K562 (cell line): ENCODE results near the gene FGFR1OP2. TPM values are rescaled to one million over a fixed set of nuclear protein-coding genes. Genes with fewer than 3 reads are reported as not detected.

ENCODE experiments used
- ATF3 ChIP-seq, 2 experiments: fragments of 450-650 bp in 1 of 2; sonication (generic) in 1 of 2; formaldehyde crosslinking in 1 of 2; IDR thresholded peaks in 1 of 2; conservative IDR thresholded peaks in 1 of 2; 2 replicates each; pipeline versions ENCODE4 v1.6.1 to v1.8.1; 2016 to 2023; ENCODE audit warnings: mild to moderate bottlenecking in 2 of 2, moderate library complexity in 2 of 2, inconsistent platforms in 1 of 2, missing genetic modification reagents in 1 of 2
- CBFA2T2 ChIP-seq: fragments of 450-650 bp; conservative IDR thresholded peaks from 2 replicates; pipeline ENCODE4 v1.6.1; 2017; ENCODE audit warnings: mild to moderate bottlenecking
- CREB1 ChIP-seq, 2 experiments: sonication (generic) in 1 of 2; formaldehyde crosslinking in 1 of 2; IDR thresholded peaks; 2 replicates each; pipeline versions ENCODE4 v1.6.1 to v1.8.0; 2012 to 2022; ENCODE audit warnings: inconsistent platforms in 1 of 2, mild to moderate bottlenecking in 1 of 2, missing genetic modification reagents in 1 of 2, moderate library complexity in 1 of 2
- CUX1 ChIP-seq: fragments of 200-800 bp; sonication (Bioruptor generic); IDR thresholded peaks from 2 replicates; pipeline ENCODE4 v1.6.1; 2016; ENCODE audit warnings: missing genetic modification characterization, missing compliant biosample characterization
- EP300 ChIP-seq: IDR thresholded peaks from 2 replicates; pipeline ENCODE4 v1.6.1; 2012; ENCODE audit warnings: low read length, improper control_type of control experiment
- JUN ChIP-seq, 2 experiments: sonication (generic) in 1 of 2; formaldehyde crosslinking in 1 of 2; IDR thresholded peaks; 2 replicates each; pipeline versions ENCODE4 v1.6.1 to v1.8.0; 2012 to 2022; ENCODE audit warnings: borderline replicate concordance in 2 of 2, mild to moderate bottlenecking in 2 of 2, improper control_type of control experiment in 1 of 2, low read depth in 1 of 2, low read length in 1 of 2, missing genetic modification reagents in 1 of 2
- MAFF ChIP-seq: IDR thresholded peaks from 2 replicates; pipeline ENCODE4 v1.6.1; 2012; ENCODE audit warnings: low read length, improper control_type of control experiment
- MAFG ChIP-seq: fragments of 450-650 bp; conservative IDR thresholded peaks from 2 replicates; pipeline ENCODE4 v1.6.1; 2016; ENCODE audit warnings: missing genetic modification characterization, missing compliant biosample characterization
- MAFK ChIP-seq: IDR thresholded peaks from 2 replicates; pipeline ENCODE4 v1.6.1; 2011; ENCODE audit warnings: low read length, improper control_type of control experiment
- MEF2A ChIP-seq: IDR thresholded peaks from 2 replicates; pipeline ENCODE4 v1.6.1; 2011; ENCODE audit warnings: low read depth, mild to moderate bottlenecking, low read length, moderate library complexity; ENCODE audit not compliant: control insufficient read depth
- NFYB ChIP-seq: IDR thresholded peaks from 2 replicates; pipeline ENCODE4 v1.6.1; 2011; ENCODE audit warnings: mild to moderate bottlenecking, moderate library complexity; ENCODE audit not compliant: insufficient read length; ENCODE audit errors: extremely low read depth
- PCBP1 ChIP-seq: fragments of 200-400 bp; formaldehyde crosslinking; IDR thresholded peaks from 2 replicates; pipeline ENCODE4 v1.6.1; 2018; ENCODE audit warnings: mild to moderate bottlenecking, low read depth, low read length; ENCODE audit not compliant: poor library complexity, severe bottlenecking
- POU5F1 ChIP-seq: fragments of 150-350 bp; IDR thresholded peaks from 2 replicates; pipeline ENCODE4 v1.6.1; 2014; ENCODE audit warnings: borderline replicate concordance, low read length, low read depth, mild to moderate bottlenecking; ENCODE audit not compliant: partially characterized antibody
- RFX1 ChIP-seq: fragments of 450-650 bp; IDR thresholded peaks from 2 replicates; pipeline ENCODE4 v1.6.1; 2016; ENCODE audit warnings: mild to moderate bottlenecking, moderate library complexity
- ZBTB9 ChIP-seq: fragments of 450-650 bp; formaldehyde crosslinking; IDR thresholded peaks from 2 replicates; pipeline ENCODE4 v1.4.0; 2020; ENCODE audit warnings: mild to moderate bottlenecking, moderate library complexity
- ZNF3 ChIP-seq: fragments of 250-450 bp; sonication (Bioruptor Pico); IDR thresholded peaks from 2 replicates; pipeline ENCODE4 v1.5.0; 2021; ENCODE audit warnings: mild to moderate bottlenecking, moderate library complexity
- ZNF512 ChIP-seq: IDR thresholded peaks from 2 replicates; pipeline ENCODE4 v1.6.1; 2016; ENCODE audit warnings: missing genetic modification characterization, missing compliant biosample characterization
- polyA plus RNA-seq, 8 experiments: library from polyadenylated mRNA; depleted of rRNA in 4 of 8; stranded (reverse) in 5 of 8; unstranded in 3 of 8; fragments of >200 nt; fragmentation: Nextera tagmentation in 2 of 8; fragmentation: Illumina TruSeq in 1 of 8; extraction: Ambion mirVana in 2 of 8; extraction: Trizol in 1 of 8; gene quantifications; 2 replicates each; pipeline versions ENCODE4 v1.2.1 to v1.2.3, GENCODE V29; 2011 to 2014; ENCODE audit warnings: inconsistent platforms in 1 of 8, missing spikeins in 1 of 8
- total RNA-seq, 7 experiments: library from RNA; depleted of rRNA in 6 of 7; stranded (reverse); fragments of >200 nt in 6 of 7; fragmentation: Illumina TruSeq in 2 of 7; extraction: Trizol in 2 of 7; gene quantifications; 2 replicates each; pipeline versions ENCODE4 v1.2.1 to v1.2.3, GENCODE V29; 2011 to 2021; ENCODE audit warnings: low replicate concordance in 1 of 7

FGFR1OP2 gene
- total and polyA plus RNA-seq, 9 of the 15 experiments (the other 6 are each of a cell fraction or from before 2014, with no cell fraction given) = 31.6 to 49.0 (median 37.1) TPM

- TF ChIP-seq CUX1 (CRISPR knock-in tag) (no peak), CREB1 (IDR thresholded peaks at IDR 0.05) (no peak), CREB1 (CRISPR knock-in tag; IDR thresholded peaks at IDR 0.05) (no peak), ZBTB9 (CRISPR knock-in tag) (no peak), MEF2A (no peak), PCBP1 (no peak), RFX1 (no peak), JUN (IDR thresholded peaks at IDR 0.05; ENCODE audit: borderline replicate concordance, low read depth, low read length) (no peak), JUN (CRISPR knock-in tag; IDR thresholded peaks at IDR 0.05; ENCODE audit: borderline replicate concordance) (no peak), MAFF (peak; percentile 37; the same call in 1 of the 2 replicates), MAFK (peak; percentile 30; the same call in 1 of the 2 replicates), MAFG (tag) (peak; percentile 59; the same call in 1 of the 2 replicates), CBFA2T2 (no peak), ZNF3 (no peak), NFYB (no peak), ZNF512 (tag) (no peak), POU5F1 (no peak), ATF3 (IDR thresholded peaks at IDR 0.05) (no peak), ATF3 (CRISPR knock-in tag; conservative IDR thresholded peaks at IDR 0.05) (no peak), EP300 (no peak)
Observed at GRCh38 chr12:27005495-27005894, 67.2 kb downstream of the FGFR1OP2 start (continued).
